ENCODE data around the gene NUDT4.

- TF ChIP-seq CTCF (CRISPR knock-in tag; IDR thresholded peaks at IDR 0.05) (no peak), TBP (CRISPR knock-in tag; IDR thresholded peaks at IDR 0.05) (no peak), RXRA (CRISPR knock-in tag; IDR thresholded peaks at IDR 0.05) (no peak), ZNF883 (CRISPR knock-in tag; IDR thresholded peaks at IDR 0.05; ENCODE audit: not compliant biosample characterization) (no peak), POLR2A (IDR thresholded peaks at IDR 0.05; ENCODE audit: insufficient read depth in 1 of 2, low read depth in 2 of 2, low read length in 2 of 2) (no peak), KDM5A (IDR thresholded peaks at IDR 0.05; ENCODE audit: borderline replicate concordance, low read length) (no peak), SRSF9 (IDR thresholded peaks at IDR 0.05; ENCODE audit: borderline replicate concordance, insufficient read depth, low read depth, low read length, poor library complexity, severe bottlenecking) (no peak), ZNF264 (CRISPR knock-in tag; IDR thresholded peaks at IDR 0.05) (no peak), ZNF512 (CRISPR knock-in tag; IDR thresholded peaks at IDR 0.05) (no peak)
Measured at GRCh38 chr12:93356214-93356613, 21.5 kb upstream of the NUDT4 start.

Measured in HepG2 (cell line).